ENCODE measurements around the gene HPCAL4.

The HPCAL4 gene

GRCh38 chr1:39646232-39647081, 44.8 kb downstream of the HPCAL4 start:
- DNase-seq, result no peak

- DNase-seq, result no peak
Observed at GRCh38 chr1:39645411-39646043, 45.7 kb downstream of the HPCAL4 start.

- DNase-seq, result no peak
Observed at GRCh38 chr1:39643705-39644104, 47.5 kb downstream of the HPCAL4 start.

GRCh38 chr1:39642796-39643195, 48.4 kb downstream of the HPCAL4 start:
- DNase-seq, result no peak

- DNase-seq, result no peak
Observed at GRCh38 chr1:39640861-39641260, 50.4 kb downstream of the HPCAL4 start.

- peak; percentile 73 for DNase-seq
Observed at GRCh38 chr1:39639305-39640130, 51.7 kb downstream of the HPCAL4 start, which contains the start of gene HEYL. Gene HEYL, minus strand, starts transcription at chr1:39639643. Its CDS starts 18 bp downstream, at chr1:39639625.

GRCh38 chr1:39638965-39639304, 52.3 kb downstream of the HPCAL4 start:
- no peak for DNase-seq

- no peak for DNase-seq
Observed at GRCh38 chr1:39637361-39637760, 53.9 kb downstream of the HPCAL4 start.

- DNase-seq, result no peak
Observed at GRCh38 chr1:39635871-39636210, 55.4 kb downstream of the HPCAL4 start.

- DNase-seq, result no peak
Observed at GRCh38 chr1:39635205-39635870, 55.9 kb downstream of the HPCAL4 start.

GRCh38 chr1:39633422-39633821, 57.8 kb downstream of the HPCAL4 start:
- no peak for DNase-seq

GRCh38 chr1:39632682-39633417, 58.4 kb downstream of the HPCAL4 start:
- DNase-seq, result no peak

- no peak for DNase-seq
Observed at GRCh38 chr1:39632323-39632681, 58.9 kb downstream of the HPCAL4 start.

- DNase-seq, result peak; percentile 27
Observed at GRCh38 chr1:39631361-39632322, 59.6 kb downstream of the HPCAL4 start.

- DNase-seq, result no peak
Observed at GRCh38 chr1:39628807-39629350, 62.4 kb downstream of the HPCAL4 start.

All from hematopoietic multipotent progenitor cell treated with erythropoietin and hydrocortisone succinate and interleukin-3 and kit ligand, for 6 days (in vitro differentiated cells).